Peyer's patch (tissue), 4 donors: ENCODE data around the gene FBH1.

Experiments
- POLR2A ChIP-seq, 2 donors: fragments of 450-650 bp; IDR thresholded peaks; one replicate each; pipeline ENCODE4 v1.5.1; 2017; ENCODE audit warnings: antibody characterized with exemption in 2 of 2, mild to moderate bottlenecking in 2 of 2, moderate library complexity in 2 of 2
- TF ChIP-seq, protein P1 (sequence below), 6 experiments: fragments of 450-650 bp in 4 of 6; fragments of 200-600 bp in 2 of 6; sonication (generic) in 1 of 6; IDR thresholded peaks; one replicate each; pipeline ENCODE4 v1.5.1; 2017 to 2019; ENCODE audit warnings: antibody characterized with exemption in 6 of 6, mild to moderate bottlenecking in 3 of 6, moderate library complexity in 1 of 6

DNA sequence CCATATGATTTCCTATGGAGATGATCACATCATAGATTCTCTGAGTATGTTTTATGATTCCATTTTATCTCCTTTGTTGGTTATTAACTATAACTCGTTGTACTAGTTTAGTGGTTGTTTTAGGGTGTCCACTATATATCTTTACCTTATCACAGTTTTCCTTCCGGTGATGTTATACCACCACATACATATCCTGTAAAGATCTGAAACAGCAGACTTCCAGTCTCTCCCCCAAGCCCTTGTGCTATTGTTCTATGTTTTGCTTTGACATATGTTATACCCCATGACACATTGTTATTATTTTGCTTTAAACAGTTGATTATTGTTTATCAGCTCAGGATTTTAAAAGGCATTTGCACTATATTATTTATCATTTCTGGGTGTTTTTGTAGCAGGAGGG lies 80.0 kb downstream of the FBH1 start:
- TF ChIP-seq, protein P1, sequence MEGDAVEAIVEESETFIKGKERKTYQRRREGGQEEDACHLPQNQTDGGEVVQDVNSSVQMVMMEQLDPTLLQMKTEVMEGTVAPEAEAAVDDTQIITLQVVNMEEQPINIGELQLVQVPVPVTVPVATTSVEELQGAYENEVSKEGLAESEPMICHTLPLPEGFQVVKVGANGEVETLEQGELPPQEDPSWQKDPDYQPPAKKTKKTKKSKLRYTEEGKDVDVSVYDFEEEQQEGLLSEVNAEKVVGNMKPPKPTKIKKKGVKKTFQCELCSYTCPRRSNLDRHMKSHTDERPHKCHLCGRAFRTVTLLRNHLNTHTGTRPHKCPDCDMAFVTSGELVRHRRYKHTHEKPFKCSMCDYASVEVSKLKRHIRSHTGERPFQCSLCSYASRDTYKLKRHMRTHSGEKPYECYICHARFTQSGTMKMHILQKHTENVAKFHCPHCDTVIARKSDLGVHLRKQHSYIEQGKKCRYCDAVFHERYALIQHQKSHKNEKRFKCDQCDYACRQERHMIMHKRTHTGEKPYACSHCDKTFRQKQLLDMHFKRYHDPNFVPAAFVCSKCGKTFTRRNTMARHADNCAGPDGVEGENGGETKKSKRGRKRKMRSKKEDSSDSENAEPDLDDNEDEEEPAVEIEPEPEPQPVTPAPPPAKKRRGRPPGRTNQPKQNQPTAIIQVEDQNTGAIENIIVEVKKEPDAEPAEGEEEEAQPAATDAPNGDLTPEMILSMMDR (IDR thresholded peaks at IDR 0.05) = no peak
- no peak for TF ChIP-seq POLR2A (IDR thresholded peaks at IDR 0.05)
